NCI-H446 (cell line): ENCODE results near the gene RBM38.

Experiments
- DNase-seq, 2 experiments: peaks; one replicate each; lab custom pipeline; 2025; lab: John Stamatoyannopoulos, UW

Gene RBM38

GRCh38 chr20:57404006-57404405 is 12.8 kb downstream of the RBM38 start:
- DNase-seq, result no peak

- DNase-seq, result no peak
These were observed 13.3 kb downstream of the RBM38 start for GRCh38 chr20:57404419-57405072.

GRCh38 chr20:57405236-57406016 is 14.2 kb downstream of the RBM38 start:
- no peak for DNase-seq

- DNase-seq, result no peak
These were observed 16.4 kb downstream of the RBM38 start for GRCh38 chr20:57407541-57407956.

GRCh38 chr20:57408131-57408530 is 16.9 kb downstream of the RBM38 start:
- no peak for DNase-seq

GRCh38 chr20:57408536-57409233 is 17.5 kb downstream of the RBM38 start:
- no peak for DNase-seq

GRCh38 chr20:57409316-57409671 is 18.1 kb downstream of the RBM38 start:
- DNase-seq, result no peak

GRCh38 chr20:57409672-57410397 is 18.6 kb downstream of the RBM38 start:
- no peak for DNase-seq

- DNase-seq, result no peak
These were observed 19.3 kb downstream of the RBM38 start for GRCh38 chr20:57410398-57410920.

GRCh38 chr20:57410924-57411323 is 19.7 kb downstream of the RBM38 start:
- no peak for DNase-seq

- DNase-seq, result no peak
These were observed 20.4 kb downstream of the RBM38 start for GRCh38 chr20:57411406-57412283.

GRCh38 chr20:57412347-57413029 is 21.3 kb downstream of the RBM38 start:
- no peak for DNase-seq

GRCh38 chr20:57413986-57414385 is 22.8 kb downstream of the RBM38 start:
- DNase-seq, result no peak

- DNase-seq, result no peak
These were observed 23.8 kb downstream of the RBM38 start for GRCh38 chr20:57414867-57415592.

GRCh38 chr20:57415771-57416170 is 24.6 kb downstream of the RBM38 start:
- no peak for DNase-seq

- DNase-seq, result no peak
These were observed 25.3 kb downstream of the RBM38 start for GRCh38 chr20:57416296-57417022.

- no peak for DNase-seq
These were observed 26.0 kb downstream of the RBM38 start for GRCh38 chr20:57417051-57417689.
